ENCODE measurements around the gene EIF5AL1.
A peak's percentile ranks its signal among the peaks of the same experiment; 100 is the strongest.

Gene EIF5AL1

GRCh38 chr10:79475119-79475653 lies 37.1 kb upstream of the EIF5AL1 start:
- intact Hi-C loops (cut with DNase I; ENCODE audit: low total_unique reads): no loop called here
- no peak for TF ChIP-seq CTCF (IDR thresholded peaks at IDR 0.05)

GRCh38 chr10:79475877-79476276 lies 36.5 kb upstream of the EIF5AL1 start:
- H3K27ac ChIP-seq: no peak overlapping the region
- intact Hi-C loops (cut with DNase I; ENCODE audit: low total_unique reads): no loop called here
- no peaks in the 10 kb centered on the region for H3K36me3 ChIP-seq
- no peak for TF ChIP-seq CTCF (IDR thresholded peaks at IDR 0.05)
- DNase-seq: no peak
- no peaks in the 10 kb centered on the region for H3K4me1 ChIP-seq
- H3K4me3 ChIP-seq: no peak overlapping the region
- H3K27me3 ChIP-seq: no peaks in the 10 kb centered on the region
- no peaks in the 10 kb centered on the region for H3K9me3 ChIP-seq

More at GRCh38 chr10:79475119-79475653, 37.1 kb upstream of the EIF5AL1 start:
- Histone ChIP-seq H3K27ac (no peak overlapping the region), H3K9me3 (no peaks in the 10 kb centered on the region), H3K27me3 (no peaks in the 10 kb centered on the region), H3K36me3 (no peaks in the 10 kb centered on the region), H3K4me3 (no peak overlapping the region), H3K4me1 (no peaks in the 10 kb centered on the region)
- DNase-seq: peak in 1 of 2 donors; percentile 13

- intact Hi-C loops (cut with DNase I; ENCODE audit: low total_unique reads): no loop called here
- Histone ChIP-seq H3K4me1 (no peaks in the 10 kb centered on the region), H3K27ac (no peak overlapping the region), H3K27me3 (no peaks in the 10 kb centered on the region), H3K9me3 (no peaks in the 10 kb centered on the region), H3K36me3 (no peaks in the 10 kb centered on the region), H3K4me3 (no peak overlapping the region)
- no peak for TF ChIP-seq CTCF (IDR thresholded peaks at IDR 0.05)
- no peak for DNase-seq
These were observed 35.7 kb upstream of the EIF5AL1 start for GRCh38 chr10:79476645-79477044.

GRCh38 chr10:79477456-79477855 lies 34.9 kb upstream of the EIF5AL1 start:
- Histone ChIP-seq H3K36me3 (no peaks in the 10 kb centered on the region), H3K9me3 (no peaks in the 10 kb centered on the region), H3K27ac (no peak overlapping the region), H3K4me3 (no peak overlapping the region), H3K27me3 (no peaks in the 10 kb centered on the region), H3K4me1 (no peaks in the 10 kb centered on the region)
- intact Hi-C loops (cut with DNase I; ENCODE audit: low total_unique reads): no loop called here
- no peak for TF ChIP-seq CTCF (IDR thresholded peaks at IDR 0.05)
- DNase-seq: no peak

GRCh38 chr10:79479283-79479909 lies 32.9 kb upstream of the EIF5AL1 start:
- no peaks in the 10 kb centered on the region for H3K9me3 ChIP-seq
- intact Hi-C loops (cut with DNase I; ENCODE audit: low total_unique reads): no loop called here
- no peak overlapping the region for H3K4me3 ChIP-seq

More at GRCh38 chr10:79479283-79479909, 32.9 kb upstream of the EIF5AL1 start:
- Histone ChIP-seq H3K4me1 (peaks cover 0 to 12% (median 6%) of the 10 kb centered on the region in 4 donors), H3K36me3 (no peaks in the 10 kb centered on the region), H3K27me3 (no peaks in the 10 kb centered on the region), H3K27ac (no peak overlapping the region)
- TF ChIP-seq CTCF (IDR thresholded peaks at IDR 0.05): no peak
- no peak for DNase-seq
